ENCODE results near the gene STXBP5L.

STXBP5L gene

GRCh38 chr3:120908795-120909601, 993 bp downstream of the STXBP5L start:
- Histone ChIP-seq H3K36me3 (no peaks in the 10 kb centered on the region), H3K27me3 (peaks cover 62% of the 10 kb centered on the region), H3K4me1 (ENCODE audit: control insufficient read depth in 1 of 2, insufficient read depth in 1 of 2, low read depth in 1 of 2, low read length in 1 of 2) (peaks cover 4 to 10% of the 10 kb centered on the region in 2 experiments), H3K27ac (no peak overlapping the region), H3K4me3 (ENCODE audit: low read depth in 1 of 2, low read length in 1 of 2) (no peak overlapping the region), H3K9me3 (no peaks in the 10 kb centered on the region)
- no peak for TF ChIP-seq CTCF (IDR thresholded peaks at IDR 0.05)

GRCh38 chr3:120909602-120909878, 1.5 kb downstream of the STXBP5L start:
- no peak overlapping the region for H3K4me3 ChIP-seq (ENCODE audit: low read depth in 1 of 2, low read length in 1 of 2)
- H3K27me3 ChIP-seq = peaks cover 62% of the 10 kb centered on the region
- no peaks in the 10 kb centered on the region for H3K9me3 ChIP-seq
- no peak for TF ChIP-seq CTCF (IDR thresholded peaks at IDR 0.05)
- H3K4me1 ChIP-seq (ENCODE audit: control insufficient read depth in 1 of 2, insufficient read depth in 1 of 2, low read depth in 1 of 2, low read length in 1 of 2) = peaks cover 4 to 10% of the 10 kb centered on the region in 2 experiments
- no peak overlapping the region for H3K27ac ChIP-seq
- H3K36me3 ChIP-seq = no peaks in the 10 kb centered on the region

- no peaks in the 10 kb centered on the region for H3K36me3 ChIP-seq
- H3K4me1 ChIP-seq (ENCODE audit: control insufficient read depth in 1 of 2, insufficient read depth in 1 of 2, low read depth in 1 of 2, low read length in 1 of 2) = no peaks in the 10 kb centered on the region
- no peaks in the 10 kb centered on the region for H3K27me3 ChIP-seq
- peaks cover 2% of the 10 kb centered on the region for H3K9me3 ChIP-seq
- no peak overlapping the region for H3K27ac ChIP-seq
- H3K4me3 ChIP-seq (ENCODE audit: low read depth in 1 of 2, low read length in 1 of 2) = no peak overlapping the region
- no peak for TF ChIP-seq CTCF (IDR thresholded peaks at IDR 0.05)
Measured at GRCh38 chr3:120926146-120926545, 18.1 kb downstream of the STXBP5L start.

GRCh38 chr3:120928991-120929390, 21.0 kb downstream of the STXBP5L start:
- no peaks in the 10 kb centered on the region for H3K4me1 ChIP-seq (ENCODE audit: control insufficient read depth in 1 of 2, insufficient read depth in 1 of 2, low read depth in 1 of 2, low read length in 1 of 2)
- H3K27ac ChIP-seq = no peak overlapping the region
- no peaks in the 10 kb centered on the region for H3K36me3 ChIP-seq
- H3K9me3 ChIP-seq = peaks cover 2% of the 10 kb centered on the region
- no peaks in the 10 kb centered on the region for H3K27me3 ChIP-seq
- TF ChIP-seq CTCF (IDR thresholded peaks at IDR 0.05) = no peak
- no peak overlapping the region for H3K4me3 ChIP-seq (ENCODE audit: low read depth in 1 of 2, low read length in 1 of 2)

GRCh38 chr3:120931593-120931992, 23.6 kb downstream of the STXBP5L start:
- Histone ChIP-seq H3K9me3 (peaks cover 2% of the 10 kb centered on the region), H3K27ac (no peak overlapping the region), H3K36me3 (no peaks in the 10 kb centered on the region), H3K4me3 (ENCODE audit: low read depth in 1 of 2, low read length in 1 of 2) (no peak overlapping the region), H3K4me1 (ENCODE audit: control insufficient read depth in 1 of 2, insufficient read depth in 1 of 2, low read depth in 1 of 2, low read length in 1 of 2) (no peaks in the 10 kb centered on the region), H3K27me3 (no peaks in the 10 kb centered on the region)
- no peak for TF ChIP-seq CTCF (IDR thresholded peaks at IDR 0.05)

All from neutrophil (primary cell).